DMS153 (cell line): Measurements from ENCODE around the gene PPP1R1B.

Experiments
- DNase-seq: peaks from one replicate; lab custom pipeline; 2025; lab: John Stamatoyannopoulos, UW

PPP1R1B gene

GRCh38 chr17:39667945-39668924 lies 41.5 kb downstream of the PPP1R1B start, which contains the start of gene PNMT:
PNMT (plus strand) TSS chr17:39668453; CDS start chr17:39668476, 23 bp downstream.
- DNase-seq, result no peak

DNA sequence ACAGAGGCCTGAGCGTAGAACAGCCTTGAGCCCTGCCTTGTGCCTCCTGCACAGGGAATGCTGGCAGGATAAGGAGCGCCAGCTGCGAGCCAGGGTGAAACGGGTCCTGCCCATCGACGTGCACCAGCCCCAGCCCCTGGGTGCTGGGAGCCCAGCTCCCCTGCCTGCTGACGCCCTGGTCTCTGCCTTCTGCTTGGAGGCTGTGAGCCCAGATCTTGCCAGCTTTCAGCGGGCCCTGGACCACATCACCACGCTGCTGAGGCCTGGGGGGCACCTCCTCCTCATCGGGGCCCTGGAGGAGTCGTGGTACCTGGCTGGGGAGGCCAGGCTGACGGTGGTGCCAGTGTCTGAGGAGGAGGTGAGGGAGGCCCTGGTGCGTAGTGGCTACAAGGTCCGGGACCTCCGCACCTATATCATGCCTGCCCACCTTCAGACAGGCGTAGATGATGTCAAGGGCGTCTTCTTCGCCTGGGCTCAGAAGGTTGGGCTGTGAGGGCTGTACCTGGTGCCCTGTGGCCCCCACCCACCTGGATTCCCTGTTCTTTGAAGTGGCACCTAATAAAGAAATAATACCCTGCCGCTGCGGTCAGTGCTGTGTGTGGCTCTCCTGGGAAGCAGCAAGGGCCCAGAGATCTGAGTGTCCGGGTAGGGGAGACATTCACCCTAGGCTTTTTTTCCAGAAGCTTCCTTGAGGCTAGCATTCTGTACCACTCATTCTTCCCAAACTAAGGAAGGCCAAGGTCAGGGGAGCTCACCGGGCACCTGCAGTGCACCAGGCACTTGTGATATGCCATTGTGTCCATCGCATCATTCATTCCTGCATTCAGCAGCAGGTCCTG lies 43.4 kb downstream of the PPP1R1B start:
- DNase-seq, result no peak

GRCh38 chr17:39670746-39671145 lies 44.0 kb downstream of the PPP1R1B start:
- DNase-seq, result no peak

DNA sequence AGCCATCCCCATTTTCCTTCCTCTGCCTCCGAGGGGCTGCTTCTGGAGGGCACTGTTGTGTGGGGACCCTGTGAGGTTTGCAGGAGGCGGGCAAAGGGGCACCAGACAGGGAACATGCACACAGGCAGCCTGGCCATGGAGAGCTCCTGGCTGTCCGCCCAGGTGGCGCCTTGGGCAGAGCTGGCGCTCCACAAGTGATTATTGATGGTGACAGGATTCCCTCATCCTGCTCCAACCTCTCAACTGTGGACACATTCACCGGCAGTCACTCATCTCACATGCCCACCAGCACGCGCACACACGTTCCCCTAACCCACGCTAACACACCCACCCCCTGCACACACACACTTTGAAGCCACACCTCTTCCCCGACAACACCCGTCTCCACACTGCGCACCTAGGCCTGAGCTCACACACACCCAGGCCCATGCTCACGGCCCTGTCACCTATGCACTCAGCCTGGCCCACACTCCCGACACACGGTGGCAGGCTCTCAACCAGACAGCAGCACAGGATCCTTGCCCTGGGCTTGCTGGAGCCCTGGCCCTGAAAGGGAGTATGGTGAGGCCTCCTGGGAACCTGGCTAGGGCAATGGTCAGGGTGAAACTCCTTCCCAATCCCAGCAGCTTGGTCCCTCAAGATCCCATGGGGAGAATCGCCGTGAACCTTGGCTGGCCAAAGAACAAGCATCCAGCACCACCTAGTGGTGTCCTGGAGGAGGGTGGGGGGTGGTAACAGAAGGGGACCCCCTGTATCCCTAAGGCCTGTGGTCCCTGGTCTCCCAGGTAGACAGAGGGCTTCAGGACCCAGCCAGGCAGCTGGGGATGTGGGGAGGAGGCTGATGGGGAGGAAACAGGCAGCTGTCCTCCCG lies 45.1 kb downstream of the PPP1R1B start:
- no peak for DNase-seq

- DNase-seq, result no peak
These were observed 46.0 kb downstream of the PPP1R1B start for GRCh38 chr17:39672522-39673334.

GRCh38 chr17:39673335-39674081 lies 46.8 kb downstream of the PPP1R1B start:
- no peak for DNase-seq

GRCh38 chr17:39674179-39674578 lies 47.4 kb downstream of the PPP1R1B start:
- DNase-seq, result no peak

- peak; percentile 74 for DNase-seq
These were observed 48.1 kb downstream of the PPP1R1B start for GRCh38 chr17:39674702-39675389.

- DNase-seq, result no peak
These were observed 48.8 kb downstream of the PPP1R1B start for GRCh38 chr17:39675390-39676082.

DNA sequence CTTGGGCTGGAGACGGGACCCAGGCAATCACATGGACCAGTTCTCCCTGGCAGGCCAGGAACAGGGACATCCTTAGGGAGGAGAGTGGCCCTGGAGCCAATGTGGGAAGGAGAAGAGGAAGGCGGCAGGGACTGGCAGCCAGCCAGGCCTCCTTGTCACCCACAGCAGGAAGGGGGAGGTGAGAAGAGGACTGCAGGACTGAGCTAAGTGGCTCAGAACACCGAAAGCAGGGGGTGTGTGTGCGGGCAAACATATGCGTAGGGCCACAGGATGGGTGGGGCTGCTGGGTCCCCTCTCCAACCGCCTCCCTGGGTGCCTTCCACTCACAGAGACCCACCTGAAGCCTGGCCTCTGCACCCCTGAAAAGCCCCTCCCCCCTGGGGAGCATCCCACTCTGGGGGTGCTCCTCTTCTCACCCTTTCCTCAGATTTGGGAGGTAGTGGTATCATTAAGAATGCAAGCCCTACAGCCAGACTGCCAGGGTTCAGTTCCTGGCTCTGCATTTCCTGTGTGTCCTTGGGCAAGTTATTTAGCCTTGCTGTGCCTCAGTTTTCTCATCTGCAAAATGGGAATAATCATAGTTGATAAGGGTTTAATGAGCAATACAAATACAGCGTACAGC lies 49.6 kb downstream of the PPP1R1B start:
- peak; percentile 75 for DNase-seq

GRCh38 chr17:39677072-39677471 lies 50.3 kb downstream of the PPP1R1B start:
- DNase-seq, result no peak

DNA sequence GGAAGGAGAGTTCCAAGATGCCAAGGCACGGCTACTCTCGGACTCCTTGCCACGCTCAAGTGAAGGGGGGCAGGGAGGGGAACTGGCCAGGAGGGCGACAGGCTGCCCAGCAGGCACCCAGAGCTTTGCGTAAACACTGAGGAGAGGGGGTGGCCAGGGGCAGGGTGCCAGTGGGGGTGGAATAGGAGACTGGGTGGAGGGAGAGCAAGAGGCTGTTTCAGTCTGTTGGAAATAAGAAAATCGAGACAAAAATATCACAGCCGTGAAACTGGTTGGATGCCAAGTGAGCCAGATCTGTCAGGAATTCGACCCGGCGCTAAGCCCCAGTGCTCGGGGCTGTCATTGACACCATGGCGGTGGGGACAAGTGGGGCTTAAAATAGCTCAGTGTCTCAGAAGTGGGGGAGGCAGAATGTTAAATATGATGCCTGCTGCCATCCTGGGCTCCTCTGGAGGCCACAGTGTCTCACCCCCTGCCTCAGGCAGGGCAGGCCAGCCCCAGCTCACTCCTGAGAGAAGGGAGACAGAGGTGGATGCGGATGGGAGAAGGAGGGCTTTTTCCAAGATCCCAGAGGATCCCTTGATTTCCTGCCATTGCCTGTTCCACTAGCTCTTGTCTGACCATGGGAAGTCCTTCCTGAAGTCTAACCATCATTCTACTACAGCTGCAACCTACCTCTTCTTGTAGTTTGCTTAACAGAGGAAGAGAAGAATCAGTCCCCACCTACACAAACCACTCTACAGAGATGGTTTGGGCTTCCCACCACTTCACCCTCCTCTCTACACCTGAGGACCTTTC lies 51.0 kb downstream of the PPP1R1B start:
- no peak for DNase-seq

DNA sequence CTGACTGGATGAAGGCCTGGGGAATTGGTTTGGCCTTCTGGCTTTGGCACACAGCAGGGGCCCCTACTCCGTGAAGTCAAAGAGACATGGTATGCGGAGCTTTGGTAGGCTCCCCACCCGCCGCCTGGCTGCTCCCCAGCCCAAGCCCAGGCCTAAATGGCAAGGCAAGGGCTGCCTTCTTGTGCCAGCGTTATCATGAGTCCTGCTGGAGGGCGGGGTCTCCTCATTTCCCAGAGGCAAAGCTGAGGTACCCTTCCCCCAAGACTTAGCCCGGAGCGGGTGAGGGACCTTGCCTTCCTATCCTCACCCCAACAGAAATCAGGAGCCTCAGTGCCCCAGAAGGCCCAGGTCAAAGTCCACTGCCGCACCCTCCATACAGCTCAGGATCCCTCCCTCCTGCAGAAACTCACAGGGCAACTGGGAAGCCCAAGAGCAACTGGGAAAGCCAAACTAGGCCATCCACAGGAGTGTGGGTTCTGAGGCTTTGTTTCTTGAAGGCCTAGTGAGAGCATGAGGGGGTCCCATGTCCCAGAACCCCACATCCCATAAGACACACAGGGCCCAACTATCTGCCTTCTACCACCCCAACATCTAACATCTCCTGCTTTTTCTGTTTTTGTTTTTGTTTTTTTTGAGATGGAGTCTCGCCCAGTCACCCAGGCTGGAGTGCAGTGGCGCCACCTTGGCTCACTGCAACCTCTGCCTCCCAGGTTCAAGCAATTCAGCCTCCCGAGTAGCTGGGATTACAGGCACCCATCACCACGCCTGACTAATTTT lies 51.8 kb downstream of the PPP1R1B start:
- DNase-seq, result no peak

GRCh38 chr17:39679521-39680192 lies 52.9 kb downstream of the PPP1R1B start:
- DNase-seq, result no peak

DNA sequence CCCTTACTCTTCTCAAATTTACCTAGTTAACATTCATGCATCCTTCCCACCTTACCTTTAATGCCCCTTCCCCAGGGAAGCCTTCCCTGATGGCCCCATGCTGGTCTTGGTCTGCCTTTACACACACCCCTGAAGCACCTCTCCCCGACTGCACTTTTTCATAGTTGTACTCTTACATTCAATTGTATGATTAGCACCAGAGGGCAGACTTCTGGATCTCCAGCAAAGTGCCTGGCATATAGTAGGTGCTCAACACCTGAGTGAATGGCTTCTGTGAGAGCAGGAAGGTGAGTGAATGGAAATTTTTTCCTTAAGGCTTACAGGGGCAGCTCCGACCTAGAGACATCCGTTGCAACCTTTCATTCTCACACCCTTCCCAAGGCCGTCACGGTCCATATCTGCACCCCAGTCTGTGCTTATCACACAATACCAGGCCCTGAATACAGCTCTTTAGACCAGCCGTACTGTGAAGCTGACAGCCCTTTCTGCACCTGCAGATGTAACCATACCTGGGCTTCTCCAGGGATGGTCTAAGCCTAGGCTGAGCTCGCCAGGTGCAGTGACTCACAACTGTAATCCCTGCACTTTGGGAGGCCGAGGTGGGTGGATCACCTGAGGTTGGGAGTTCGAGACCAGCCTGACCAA lies 56.7 kb downstream of the PPP1R1B start:
- no peak for DNase-seq
